Neural cell (in vitro differentiated cells): ENCODE results near the gene SPDEF. TPM values are rescaled to one million over a fixed set of nuclear protein-coding genes. Genes with fewer than 3 reads are reported as not detected.

Experiments used
- H2AFZ ChIP-seq: fragments of 200-600, 300-800 bp; sonication (generic), shearing (Covaris generic); 2 replicates; pipeline ENCODE4 v1.6.0; 2014; ENCODE audit warnings: low read depth, mild to moderate bottlenecking, antibody characterized with exemption, low read length, moderate library complexity
- H3F3A ChIP-seq: fragments of 200-600 bp; shearing (Covaris generic); 2 replicates; pipeline ENCODE4 v1.6.1; 2016; ENCODE audit warnings: mild to moderate bottlenecking, moderate library complexity, mixed read lengths, antibody characterized with exemption, low read length; ENCODE audit not compliant: insufficient read depth, poor library complexity, severe bottlenecking
- H3K27ac ChIP-seq: fragments of 200-600, 300-800 bp; sonication (generic), shearing (Covaris generic); 2 replicates; pipeline ENCODE4 v1.5.1; 2014; ENCODE audit warnings: mild to moderate bottlenecking, low read length, moderate library complexity
- H3K27me3 ChIP-seq: fragments of 300-800, 200-600 bp; sonication (generic), shearing (Covaris generic); 2 replicates; pipeline ENCODE4 v1.6.0; 2014; ENCODE audit warnings: mild to moderate bottlenecking, low read depth, low read length, moderate library complexity; ENCODE audit not compliant: insufficient read depth
- H3K36me3 ChIP-seq: fragments of 300-800, 200-600 bp; sonication (generic), shearing (Covaris generic); 2 replicates; pipeline ENCODE4 v1.5.1; 2014; ENCODE audit warnings: mild to moderate bottlenecking, antibody characterized with exemption, low read length, moderate library complexity; ENCODE audit not compliant: insufficient read depth
- H3K4me2 ChIP-seq: fragments of 300-800, 200-600 bp; sonication (generic), shearing (Covaris generic); 2 replicates; pipeline ENCODE4 v1.6.0; 2014; ENCODE audit warnings: mild to moderate bottlenecking, low read length
- H3K4me3 ChIP-seq: fragments of 300-800, 200-600 bp; sonication (generic), shearing (Covaris generic); 2 replicates; pipeline ENCODE4 v1.5.1; 2014; ENCODE audit warnings: mild to moderate bottlenecking, low read length, moderate library complexity
- H3K79me2 ChIP-seq: fragments of 200-600 bp; shearing (Covaris generic); replicated peaks from 2 replicates; pipeline ENCODE4 v1.6.0; 2014; ENCODE audit warnings: mild to moderate bottlenecking, low read length, moderate library complexity; ENCODE audit not compliant: insufficient read depth
- H3K9ac ChIP-seq: fragments of 300-800, 200-600 bp; sonication (generic), shearing (Covaris generic); 2 replicates; pipeline ENCODE4 v1.6.1; 2016; ENCODE audit warnings: mild to moderate bottlenecking, low read length, mixed read lengths
- H3K9me2 ChIP-seq: fragments of 200-600 bp; shearing (Covaris generic); 2 replicates; pipeline ENCODE4 v1.6.1; 2016; ENCODE audit warnings: mild to moderate bottlenecking, low read length, mixed read lengths; ENCODE audit not compliant: insufficient read depth
- H3K9me3 ChIP-seq: fragments of 200-600, 300-800 bp; sonication (generic), shearing (Covaris generic); 2 replicates; pipeline ENCODE4 v1.6.1; 2016; ENCODE audit warnings: mild to moderate bottlenecking, mixed run types, low read length, moderate library complexity, mixed read lengths
- H4K20me1 ChIP-seq: fragments of 200-600 bp; shearing (Covaris generic); 2 replicates; pipeline ENCODE4 v1.6.1; 2016; ENCODE audit warnings: mild to moderate bottlenecking, mixed run types; ENCODE audit not compliant: insufficient read depth
- CTCF ChIP-seq: fragments of 450-650 bp; IDR thresholded peaks from 2 replicates; pipeline ENCODE4 v1.5.1; 2014; ENCODE audit warnings: antibody characterized with exemption, mild to moderate bottlenecking, moderate library complexity; ENCODE audit not compliant: poor library complexity, severe bottlenecking
- EP300 ChIP-seq: fragments of 450-650 bp; conservative IDR thresholded peaks from 2 replicates; pipeline ENCODE4 v1.6.1; 2014; ENCODE audit warnings: antibody characterized with exemption, mild to moderate bottlenecking, moderate library complexity; ENCODE audit not compliant: poor library complexity, severe bottlenecking
- EZH2 ChIP-seq: fragments of 200-600, 300-800 bp; shearing (Covaris generic), sonication (generic); IDR thresholded peaks from 2 replicates; pipeline ENCODE4 v1.6.1; 2014; ENCODE audit warnings: antibody characterized with exemption, low read length, borderline replicate concordance, mild to moderate bottlenecking; ENCODE audit not compliant: insufficient read depth, poor library complexity, severe bottlenecking
- MXI1 ChIP-seq: fragments of 450-650 bp; conservative IDR thresholded peaks from 2 replicates; pipeline ENCODE4 v1.6.1; 2014; ENCODE audit warnings: antibody characterized with exemption, mild to moderate bottlenecking; ENCODE audit not compliant: poor library complexity, severe bottlenecking
- POLR2AphosphoS5 ChIP-seq: IDR thresholded peaks from 2 replicates; pipeline ENCODE4 v1.6.1; 2012
- RAD21 ChIP-seq: fragments of 450-650 bp; conservative IDR thresholded peaks from 2 replicates; pipeline ENCODE4 v1.6.1; 2014; ENCODE audit warnings: antibody characterized with exemption, mild to moderate bottlenecking, moderate library complexity
- REST ChIP-seq: IDR thresholded peaks from 2 replicates; pipeline ENCODE4 v1.6.1; 2012; ENCODE audit warnings: borderline replicate concordance
- SMC3 ChIP-seq: fragments of 450-650 bp; conservative IDR thresholded peaks from 2 replicates; pipeline ENCODE4 v1.6.1; 2014; ENCODE audit warnings: antibody characterized with exemption, mild to moderate bottlenecking, moderate library complexity; ENCODE audit not compliant: poor library complexity
- TAF1 ChIP-seq: IDR thresholded peaks from 2 replicates; pipeline ENCODE4 v1.6.1; 2012; ENCODE audit warnings: low read depth
- polyA plus RNA-seq: library from polyadenylated mRNA; depleted of rRNA; stranded (reverse); fragments of >200 nt; gene quantifications from 2 replicates; pipeline ENCODE4 v1.2.3, GENCODE V29; 2014

SPDEF gene
- polyA plus RNA-seq, 1 donor from 2014 or later = 0.36 TPM

GRCh38 chr6:34522761-34523160 lies 33.4 kb downstream of the SPDEF start:
- Histone ChIP-seq H3K79me2 (no peaks in the 10 kb centered on the region), H2AFZ (no peak overlapping the region), H3K27ac (no peak overlapping the region), H4K20me1 (no peaks in the 10 kb centered on the region), H3K9me3 (no peaks in the 10 kb centered on the region), H3F3A (no peaks in the 10 kb centered on the region), H3K27me3 (no peaks in the 10 kb centered on the region), H3K4me2 (no peak overlapping the region), H3K9ac (no peak overlapping the region), H3K9me2 (no peaks in the 10 kb centered on the region), H3K36me3 (no peaks in the 10 kb centered on the region), H3K4me3 (no peak overlapping the region)
- TF ChIP-seq TAF1 = no peak
- TF ChIP-seq RAD21 = no peak

DNA sequence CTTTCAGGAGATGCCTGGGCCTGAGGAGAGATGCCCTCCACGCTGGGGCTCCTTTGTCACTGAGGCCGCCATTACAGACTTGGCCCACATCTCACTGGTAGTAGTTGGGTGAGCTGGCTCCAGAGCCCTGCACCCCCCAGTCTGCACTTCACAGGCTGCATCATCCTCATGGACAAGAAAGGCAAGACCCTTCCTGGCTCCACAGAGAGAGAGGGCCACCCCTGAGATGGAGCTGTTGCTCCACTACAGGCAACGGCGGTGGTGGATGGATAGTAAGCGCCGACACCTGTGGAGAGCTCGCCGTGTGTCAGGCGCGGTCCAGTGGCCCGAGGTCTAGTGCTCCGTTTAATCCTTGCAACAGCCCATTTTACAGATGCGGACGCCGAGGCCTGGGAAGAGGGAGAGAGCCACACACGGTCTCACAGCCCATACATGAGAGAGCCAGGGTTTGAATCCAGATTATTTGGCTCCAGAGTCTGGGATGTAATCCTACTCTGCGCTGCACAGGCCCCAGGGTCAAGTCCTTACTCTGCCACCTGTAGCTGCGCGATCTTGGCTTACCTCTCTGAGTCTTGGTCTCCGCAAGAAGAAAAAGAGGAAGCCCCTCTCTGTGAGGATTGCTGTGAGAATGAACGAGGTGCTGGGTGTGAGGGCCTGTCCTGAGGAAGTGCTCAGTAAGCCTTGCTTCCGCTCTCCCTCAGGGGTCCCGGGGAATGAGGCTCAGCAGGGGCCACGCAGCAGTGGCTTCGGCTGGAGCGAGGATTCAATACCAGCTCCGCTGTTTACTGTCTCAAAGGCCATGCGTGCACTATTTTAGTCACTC lies 34.5 kb downstream of the SPDEF start:
- Histone ChIP-seq H3K9ac (no peak overlapping the region), H3K79me2 (no peaks in the 10 kb centered on the region), H3K36me3 (no peaks in the 10 kb centered on the region), H3K27ac (no peak overlapping the region), H3K27me3 (no peaks in the 10 kb centered on the region), H3K9me3 (no peaks in the 10 kb centered on the region), H4K20me1 (no peaks in the 10 kb centered on the region), H3K4me3 (no peak overlapping the region), H3F3A (no peaks in the 10 kb centered on the region), H2AFZ (no peak overlapping the region), H3K4me2 (no peak overlapping the region), H3K9me2 (no peaks in the 10 kb centered on the region)
- TF ChIP-seq REST (no peak), EZH2 (no peak), EP300 (no peak), CTCF (no peak), SMC3 (no peak), RAD21 (no peak), TAF1 (no peak), MXI1 (no peak), POLR2AphosphoS5 (no peak)
